Bronchial epithelial cell (primary cell): ENCODE measurements around the gene MAN1B1. TPM values are rescaled to one million over a fixed set of nuclear protein-coding genes. Genes with fewer than 3 reads are reported as not detected.

Experiments
- total RNA-seq: library from RNA; depleted of rRNA; stranded (reverse); fragments of >200 nt; gene quantifications from 2 replicates; pipeline ENCODE4 v1.2.1, GENCODE V29; 2014

Gene MAN1B1
- total RNA-seq, 1 donor from 2014 or later: 65.3 TPM

Other genes starting within 250 kb of the MAN1B1 start
- 1.1 and 1.8 TPM in 2 replicates for gene AJM1, start 244.5 kb upstream of the MAN1B1 start, total RNA-seq
- gene PHPT1, start 237.6 kb upstream of the MAN1B1 start, total RNA-seq: 57.9 and 124 TPM in 2 replicates
- gene MAMDC4, start 234.6 kb upstream of the MAN1B1 start, total RNA-seq: 1.1 and 1.5 TPM in 2 replicates
- gene EDF1, start 220.7 kb upstream of the MAN1B1 start, total RNA-seq: 486 and 497 TPM in 2 replicates
- 5.3 and 10.1 TPM in 2 replicates for gene TRAF2, start 200.5 kb upstream of the MAN1B1 start, total RNA-seq
- 162 TPM in 2 replicates for gene FBXW5, start 142.2 kb upstream of the MAN1B1 start, total RNA-seq
- gene C8G, start 141.7 kb upstream of the MAN1B1 start, total RNA-seq: 0.51 and 0.79 TPM in 2 replicates
- 0.13 TPM in 1 of 2 replicates, not detected in the other for gene LCN12, start 134.7 kb upstream of the MAN1B1 start, total RNA-seq
- 0.26 TPM in 2 replicates for gene PTGDS, start 109.5 kb upstream of the MAN1B1 start, total RNA-seq
- not detected in 2 replicates for gene LCNL1, start 104.0 kb upstream of the MAN1B1 start, total RNA-seq
- 10.0 and 11.5 TPM in 2 replicates for gene PAXX, start 94.6 kb upstream of the MAN1B1 start, total RNA-seq
- gene CLIC3, start 90.4 kb upstream of the MAN1B1 start, total RNA-seq: 2.1 and 28.8 TPM in 2 replicates
- gene ABCA2, start 58.7 kb upstream of the MAN1B1 start, total RNA-seq: 5.5 and 9.9 TPM in 2 replicates
- gene FUT7, start 54.9 kb upstream of the MAN1B1 start, total RNA-seq: not detected in 2 replicates
- 5.5 and 10.5 TPM in 2 replicates for gene NPDC1, start 40.8 kb upstream of the MAN1B1 start, total RNA-seq
- 0.79 and 1.2 TPM in 2 replicates for gene ENTPD2, start 32.9 kb upstream of the MAN1B1 start, total RNA-seq
- gene SAPCD2, start 16.4 kb upstream of the MAN1B1 start, total RNA-seq: 0.26 and 1.2 TPM in 2 replicates
- 2.0 and 3.2 TPM in 2 replicates for gene UAP1L1, start 9.5 kb upstream of the MAN1B1 start, total RNA-seq
- 45.1 and 66.6 TPM in 2 replicates for gene DPP7, start 27.7 kb downstream of the MAN1B1 start, total RNA-seq
- 0.26 and 0.53 TPM in 2 replicates for gene GRIN1, start 52.2 kb downstream of the MAN1B1 start, total RNA-seq
- gene LRRC26, start 83.1 kb downstream of the MAN1B1 start, total RNA-seq: 0.26 and 2.0 TPM in 2 replicates
- gene TMEM210, start 85.1 kb downstream of the MAN1B1 start, total RNA-seq: not detected in 2 replicates
- 20.5 and 23.2 TPM in 2 replicates for gene ANAPC2, start 101.6 kb downstream of the MAN1B1 start, total RNA-seq
- 97.9 and 127 TPM in 2 replicates for gene SSNA1, start 101.7 kb downstream of the MAN1B1 start, total RNA-seq
- gene TPRN, start 113.8 kb downstream of the MAN1B1 start, total RNA-seq: 3.2 and 4.5 TPM in 2 replicates
- 38.0 and 39.2 TPM in 2 replicates for gene TMEM203, start 118.7 kb downstream of the MAN1B1 start, total RNA-seq
- 2.6 and 3.6 TPM in 2 replicates for gene NDOR1, start 118.7 kb downstream of the MAN1B1 start, total RNA-seq
- 0.38 TPM in 1 of 2 replicates, not detected in the other for gene RNF208, start 135.3 kb downstream of the MAN1B1 start, total RNA-seq
- gene CYSRT1, start 138.2 kb downstream of the MAN1B1 start, total RNA-seq: 3.9 and 23.2 TPM in 2 replicates
- under 0.01 and 1.2 TPM in 2 replicates for gene RNF224, start 140.5 kb downstream of the MAN1B1 start, total RNA-seq
- gene SLC34A3, start 143.9 kb downstream of the MAN1B1 start, total RNA-seq: not detected in 2 replicates
- 82.7 and 193 TPM in 2 replicates for gene TUBB4B, start 154.3 kb downstream of the MAN1B1 start, total RNA-seq
- not detected in 2 replicates for gene STPG3, start 164.3 kb downstream of the MAN1B1 start, total RNA-seq
- 59.8 and 67.9 TPM in 2 replicates for gene NELFB, start 168.3 kb downstream of the MAN1B1 start, total RNA-seq
- 18.7 and 25.0 TPM in 2 replicates for gene TOR4A, start 190.7 kb downstream of the MAN1B1 start, total RNA-seq
- gene NRARP, start 215.3 kb downstream of the MAN1B1 start, total RNA-seq: 3.4 and 14.5 TPM in 2 replicates